NCI-H524 (cell line): ENCODE results near the gene ANKRD63.

Source experiments
- DNase-seq, 2 experiments: peaks; one replicate each; lab custom pipeline; 2025; lab: John Stamatoyannopoulos, UW

Gene ANKRD63

DNA sequence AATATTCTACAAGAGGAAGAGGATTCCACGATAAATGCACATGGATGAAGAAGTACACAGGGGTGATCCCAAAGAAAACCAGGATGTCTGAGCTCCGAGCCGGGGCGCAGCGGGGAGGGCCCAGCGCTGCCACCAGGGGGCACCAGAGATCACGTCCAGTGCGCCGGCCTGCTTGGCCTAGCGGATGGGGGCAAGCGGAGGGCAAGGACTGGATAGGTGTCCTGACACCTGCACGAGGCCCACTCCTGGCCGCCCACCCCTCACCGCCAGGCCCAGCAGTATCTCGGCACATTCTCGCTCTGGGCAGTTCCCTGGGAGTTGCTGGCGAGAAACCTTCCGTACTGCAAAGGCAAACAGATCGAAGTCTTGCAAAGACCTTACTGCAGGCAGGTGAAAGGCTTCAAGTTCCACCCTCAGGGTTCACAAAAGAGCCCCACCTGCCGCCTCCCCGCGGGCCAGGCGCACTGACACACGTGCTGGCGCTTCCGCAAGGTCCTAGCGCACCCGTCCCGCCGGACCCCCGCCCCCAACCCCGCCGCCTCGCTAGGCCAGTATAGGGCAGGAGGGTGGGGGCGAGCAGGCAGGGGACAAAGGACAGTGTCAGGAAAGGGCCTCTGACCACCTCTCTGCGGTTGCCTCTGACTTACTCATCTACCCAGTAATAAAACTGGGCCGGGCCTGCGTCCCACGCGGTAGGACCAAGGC, 3.3 kb downstream of the ANKRD63 start:
- peak in 1 of 2 experiments; percentile 58 for DNase-seq

GRCh38 chr15:40278026-40278425, 4.8 kb downstream of the ANKRD63 start:
- DNase-seq, result no peak

GRCh38 chr15:40277471-40277870, 5.4 kb downstream of the ANKRD63 start:
- no peak for DNase-seq

DNA sequence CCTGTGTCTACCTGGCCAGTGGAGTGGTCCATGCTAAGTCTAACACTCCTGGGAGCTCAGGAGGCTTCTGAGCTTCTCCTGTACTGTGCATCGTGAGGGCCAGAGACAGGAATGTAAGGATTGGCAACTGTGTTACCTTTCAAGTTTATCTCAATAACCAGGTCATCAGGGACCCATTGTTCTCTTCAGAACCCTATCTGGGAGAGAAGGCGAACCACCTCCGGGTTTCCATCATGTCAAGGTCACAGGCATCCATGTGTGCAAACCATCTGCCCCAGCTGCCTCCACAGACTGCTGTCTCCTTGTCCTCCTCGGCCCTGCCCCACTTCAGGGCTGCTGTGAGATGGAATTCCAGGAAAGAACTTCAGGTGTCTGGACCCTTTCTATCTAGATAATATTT, 5.9 kb downstream of the ANKRD63 start:
- peak in 1 of 2 experiments; percentile 32 for DNase-seq

- DNase-seq, result no peak
These were observed 6.9 kb downstream of the ANKRD63 start for GRCh38 chr15:40275954-40276353.

GRCh38 chr15:40275523-40275922, 7.3 kb downstream of the ANKRD63 start:
- no peak for DNase-seq

DNA sequence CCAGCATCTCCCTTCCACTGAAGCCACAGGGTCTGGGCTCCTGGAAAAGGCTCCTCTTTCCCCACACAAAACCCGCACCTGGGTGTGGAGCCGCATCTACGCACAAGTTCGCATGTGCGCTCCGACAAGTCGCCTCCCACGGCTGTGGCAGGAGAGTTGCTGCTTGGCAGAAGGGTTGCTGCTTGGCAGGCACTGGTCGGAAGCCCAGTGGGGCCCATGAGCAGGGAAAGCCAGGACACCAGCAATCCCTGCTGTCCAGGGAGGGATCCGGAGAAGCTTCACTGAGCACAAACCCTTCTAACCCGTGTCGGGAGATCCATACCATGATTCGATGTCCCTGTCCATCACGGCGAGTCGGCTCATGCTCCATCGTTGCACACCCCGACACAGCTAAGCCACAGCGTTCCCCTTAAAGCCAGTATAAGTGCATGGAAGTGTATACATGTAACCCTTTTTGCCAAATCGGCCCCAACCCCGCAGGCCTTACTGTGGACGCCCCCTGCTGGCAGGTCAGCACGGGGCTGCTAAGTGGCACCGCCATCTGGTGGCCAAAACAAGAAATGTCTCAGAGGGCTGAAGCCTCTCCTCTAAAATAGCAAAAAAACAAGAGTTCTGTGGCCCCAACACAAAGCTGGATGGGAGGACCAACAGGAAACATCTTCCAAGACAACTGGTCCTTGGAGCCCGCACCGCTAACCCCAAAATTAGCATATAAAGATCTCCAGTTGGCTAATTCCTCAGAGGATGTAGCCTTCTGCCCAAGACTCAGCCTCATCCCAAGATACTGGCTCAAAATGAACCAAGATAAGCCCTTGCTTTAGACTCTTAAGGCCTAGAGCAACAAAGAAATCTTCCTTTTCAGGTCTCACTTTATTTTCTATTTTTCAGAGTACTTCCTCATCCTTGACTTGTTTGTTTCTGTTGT, 8.3 kb downstream of the ANKRD63 start:
- DNase-seq, result peak; percentile 55 to 84

DNA sequence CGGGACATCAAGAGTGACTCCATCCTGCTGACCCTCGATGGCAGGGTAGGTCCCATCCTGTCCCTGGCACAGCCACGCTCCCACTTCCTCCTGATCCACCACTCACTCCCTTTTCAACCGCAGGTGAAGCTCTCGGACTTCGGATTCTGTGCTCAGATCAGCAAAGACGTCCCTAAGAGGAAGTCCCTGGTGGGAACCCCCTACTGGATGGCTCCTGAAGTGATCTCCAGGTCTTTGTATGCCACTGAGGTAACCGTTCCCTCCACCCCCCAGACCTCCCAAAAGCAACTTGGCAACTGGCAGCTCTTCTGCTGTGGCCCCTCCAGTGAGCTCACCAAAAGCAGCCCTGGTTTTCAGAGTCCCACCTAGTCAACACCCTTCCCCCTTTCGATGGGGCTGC, 9.4 kb downstream of the ANKRD63 start:
- no peak for DNase-seq

DNA sequence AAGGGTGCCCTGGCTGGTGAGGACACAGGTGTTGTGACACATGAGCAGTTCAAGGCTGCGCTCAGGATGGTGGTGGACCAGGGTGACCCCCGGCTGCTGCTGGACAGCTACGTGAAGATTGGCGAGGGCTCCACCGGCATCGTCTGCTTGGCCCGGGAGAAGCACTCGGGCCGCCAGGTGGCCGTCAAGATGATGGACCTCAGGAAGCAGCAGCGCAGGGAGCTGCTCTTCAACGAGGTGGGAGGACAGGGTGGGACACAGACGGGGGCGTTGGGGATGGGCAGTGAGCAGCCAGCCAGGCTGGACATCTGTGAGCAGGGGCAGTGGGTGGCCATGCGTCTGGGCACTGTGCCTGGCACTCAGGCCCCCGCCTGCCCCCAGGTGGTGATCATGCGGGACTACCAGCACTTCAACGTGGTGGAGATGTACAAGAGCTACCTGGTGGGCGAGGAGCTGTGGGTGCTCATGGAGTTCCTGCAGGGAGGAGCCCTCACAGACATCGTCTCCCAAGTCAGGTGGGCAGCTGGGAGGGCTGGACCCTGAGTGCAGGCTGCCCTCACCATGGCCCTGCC, 10.3 kb downstream of the ANKRD63 start:
- no peak for DNase-seq

GRCh38 chr15:40271685-40272484, 11.0 kb downstream of the ANKRD63 start:
- DNase-seq, result no peak

- no peak for DNase-seq
These were observed 12.4 kb downstream of the ANKRD63 start for GRCh38 chr15:40270246-40270995.

- no peak for DNase-seq
These were observed 13.3 kb downstream of the ANKRD63 start for GRCh38 chr15:40269604-40270003.

- no peak for DNase-seq
These were observed 15.2 kb downstream of the ANKRD63 start for GRCh38 chr15:40267670-40268069.

DNA sequence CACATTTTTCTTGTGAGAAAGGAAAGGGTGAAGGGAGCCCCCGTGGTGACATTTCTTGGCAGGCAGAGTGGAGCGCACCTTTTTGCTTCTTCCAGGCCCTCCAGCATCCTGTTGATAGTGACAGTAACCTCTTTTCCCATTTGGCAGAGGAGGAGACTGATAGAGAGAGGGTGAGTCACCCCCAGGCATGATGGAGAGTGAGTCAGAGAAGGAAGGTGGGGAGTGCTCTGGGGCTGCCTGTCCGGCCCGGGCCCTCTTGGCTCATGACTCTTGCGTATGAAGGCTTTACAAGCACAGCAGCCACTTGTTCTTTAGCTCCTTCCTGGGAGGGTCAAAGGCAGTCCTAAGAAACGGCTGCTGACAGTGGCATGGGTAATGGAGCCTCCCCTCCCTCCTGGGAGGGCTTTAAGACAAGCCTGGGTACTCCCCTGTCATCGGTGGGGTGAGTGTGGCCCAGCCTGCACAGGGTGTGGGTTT, 16.0 kb downstream of the ANKRD63 start:
- no peak for DNase-seq

GRCh38 chr15:40265875-40266274, 17.0 kb downstream of the ANKRD63 start:
- no peak for DNase-seq

GRCh38 chr15:40265355-40265754, 17.5 kb downstream of the ANKRD63 start:
- DNase-seq, result peak; percentile 28 to 67

GRCh38 chr15:40264321-40265153, 18.3 kb downstream of the ANKRD63 start:
- DNase-seq, result no peak

DNA sequence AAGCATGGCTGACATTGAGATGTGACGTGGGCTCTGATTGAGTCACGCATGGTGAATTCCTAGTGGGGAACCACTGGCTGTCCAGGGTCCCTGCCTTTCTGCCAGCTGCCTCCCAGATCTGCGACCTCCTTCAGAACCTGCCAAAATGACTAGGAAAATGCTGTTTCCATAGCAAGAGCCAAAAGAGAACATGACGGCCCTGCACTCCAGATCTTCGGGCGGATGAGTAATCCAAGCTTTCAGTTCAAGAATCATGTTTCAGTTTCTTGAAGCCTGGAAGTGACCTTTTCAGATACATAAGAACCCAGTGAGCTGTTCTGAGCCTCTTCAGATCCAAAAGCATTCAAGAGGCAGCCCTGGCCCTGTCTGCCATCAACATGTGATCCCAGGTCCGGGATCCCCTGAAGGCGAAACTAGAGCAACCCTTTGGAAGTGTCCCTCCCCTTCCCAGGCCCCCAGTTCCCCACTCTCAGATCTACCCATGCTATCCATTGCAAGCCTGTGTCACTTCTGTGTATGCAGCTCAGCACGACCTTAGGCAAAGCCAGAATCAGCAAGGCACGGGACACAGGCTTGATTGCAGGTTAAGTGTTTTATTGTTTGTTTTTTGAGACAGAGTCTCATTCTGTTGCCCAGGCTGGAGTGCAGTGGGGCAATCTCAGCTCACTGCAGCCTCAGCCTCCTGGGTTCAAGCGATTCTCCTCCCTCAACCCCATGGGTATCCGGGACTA, 19.7 kb downstream of the ANKRD63 start:
- no peak for DNase-seq

DNA sequence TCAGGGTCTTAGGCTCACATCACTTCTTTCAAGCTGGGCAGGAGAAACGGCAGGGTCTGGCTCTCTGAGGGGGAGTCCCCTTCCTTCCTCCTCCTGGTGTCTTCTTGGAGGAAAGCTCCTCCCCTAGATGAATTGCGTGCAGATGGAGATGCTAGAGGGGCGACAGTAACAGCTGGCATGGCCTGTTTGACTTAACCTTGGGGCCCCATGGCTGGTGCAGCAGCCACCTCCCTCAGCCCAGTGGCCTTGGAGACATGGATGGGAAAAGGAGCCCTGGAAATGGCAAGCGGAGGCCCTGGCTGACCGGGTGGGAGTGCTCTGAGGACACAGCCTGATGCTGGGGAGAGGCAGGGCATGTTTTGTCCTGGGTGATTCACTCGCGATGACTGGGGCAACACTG, 23.8 kb downstream of the ANKRD63 start:
- DNase-seq, result peak; percentile 68 to 86
